ENCODE data around the gene GUCY2D. TPM values are rescaled to one million over a fixed set of nuclear protein-coding genes. Genes with fewer than 3 reads are reported as not detected.

GUCY2D gene
- total and polyA plus RNA-seq, 3 experiments from 2014 or later: 0.22 TPM; not detected in 2

DNA sequence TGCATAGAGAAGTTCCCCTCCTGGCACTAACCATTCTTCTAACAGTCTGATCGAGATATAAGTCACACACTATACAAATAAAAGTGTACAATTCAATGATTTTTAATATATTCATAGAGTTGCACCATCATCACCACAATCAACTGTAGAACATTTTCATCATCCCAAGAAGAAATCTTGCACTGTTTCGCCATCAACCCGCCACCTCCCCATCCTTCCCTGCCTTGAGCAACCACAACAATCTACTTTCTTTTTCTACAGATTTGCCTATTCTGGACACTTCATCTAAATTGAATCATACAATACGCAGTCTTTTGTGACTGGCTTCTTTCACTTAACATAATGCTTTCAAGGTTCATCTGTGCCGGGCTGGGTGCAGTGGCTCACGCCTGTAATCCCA is 33.0 kb upstream of the GUCY2D start:
- Mint-ChIP-seq H3K4me1 (no peaks in the 10 kb centered on the region), H3K9me3 (peaks cover 3 to 11% (median 6%) of the 10 kb centered on the region in 5 donors), H3K27me3 (peaks cover 12 to 25% of the 10 kb centered on the region in 2 donors), H3K36me3 (peaks cover 0 to 3% (median under 1%) of the 10 kb centered on the region in 3 donors), H3K27ac (no peak overlapping the region), H3K4me3 (no peak overlapping the region)
- ChIA-PET POLR2A (no interaction called here), CTCF (no interaction called here)
- Histone ChIP-seq H3K9me3 (ENCODE audit: low read length) (peaks cover under 1% of the 10 kb centered on the region), H3K36me3 (ENCODE audit: insufficient read depth, low read length) (no peaks in the 10 kb centered on the region), H3K27me3 (ENCODE audit: insufficient read depth, low read length, poor library complexity, severe bottlenecking) (no peaks in the 10 kb centered on the region), H3K4me1 (ENCODE audit: insufficient read depth, low read length) (no peaks in the 10 kb centered on the region), H3K4me3 (ENCODE audit: low read length) (no peak overlapping the region), H3K27ac (ENCODE audit: low read depth, low read length) (no peak overlapping the region)
- no peak for DNase-seq

GRCh38 chr17:7971651-7972050 is 30.8 kb upstream of the GUCY2D start:
- POLR2A ChIA-PET: no interaction called here

DNA sequence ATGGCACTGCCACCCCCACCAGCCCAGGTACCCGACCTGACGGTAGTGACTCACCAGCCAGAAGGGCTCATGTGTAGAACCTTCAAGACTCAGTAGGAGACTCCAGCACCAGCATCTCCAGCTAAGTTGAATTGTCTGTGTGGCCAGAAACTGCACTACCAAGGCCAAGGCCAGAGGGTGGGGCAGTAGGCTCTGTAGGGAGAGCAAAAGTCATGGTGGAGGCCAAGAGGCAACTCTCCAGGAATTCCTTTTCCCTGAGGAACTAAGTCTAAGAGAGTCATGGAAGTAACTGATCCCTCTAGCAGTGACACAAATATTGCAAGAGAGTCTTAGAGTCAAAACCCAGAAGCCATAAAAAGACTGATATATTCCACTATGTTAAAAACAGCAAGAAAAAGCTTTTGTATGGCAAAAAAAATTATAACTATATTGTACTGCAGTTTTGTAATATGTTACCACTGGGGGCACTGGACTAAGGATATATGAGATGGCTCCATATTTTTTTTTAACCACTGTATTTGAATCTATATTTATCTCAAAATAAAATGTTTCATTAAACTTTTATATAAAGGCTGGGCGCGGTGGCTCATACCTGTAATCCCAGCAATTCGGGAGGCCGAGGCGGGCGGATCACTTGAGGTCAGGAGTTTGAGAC is 30.2 kb upstream of the GUCY2D start:
- ChIA-PET CTCF (interaction anchor here (1.4 kb wide), 1 partner anchor 9 kb away, joined by 3 read pairs; no protein-coding TSS in a partner anchor), POLR2A (no interaction called here)
- Histone ChIP-seq H3K36me3 (ENCODE audit: insufficient read depth, low read length) (no peaks in the 10 kb centered on the region), H3K9me3 (ENCODE audit: low read length) (peaks cover 10% of the 10 kb centered on the region), H3K4me1 (ENCODE audit: insufficient read depth, low read length) (no peaks in the 10 kb centered on the region), H3K4me3 (ENCODE audit: low read length) (no peak overlapping the region), H3K27me3 (ENCODE audit: insufficient read depth, low read length, poor library complexity, severe bottlenecking) (no peaks in the 10 kb centered on the region), H3K27ac (ENCODE audit: low read depth, low read length) (no peak overlapping the region)
- Mint-ChIP-seq H3K27ac (no peak overlapping the region), H3K36me3 (peaks cover 2 to 14% (median 2%) of the 10 kb centered on the region in 3 donors), H3K9me3 (peaks cover 11 to 25% (median 23%) of the 10 kb centered on the region in 5 donors), H3K27me3 (peaks cover 16 to 42% of the 10 kb centered on the region in 2 donors), H3K4me3 (no peak overlapping the region), H3K4me1 (no peaks in the 10 kb centered on the region)
- DNase-seq: no peak

More at GRCh38 chr17:7971651-7972050, 30.8 kb upstream of the GUCY2D start:
- Mint-ChIP-seq H3K27me3 (peaks cover 16 to 36% of the 10 kb centered on the region in 2 donors), H3K27ac (no peak overlapping the region), H3K4me3 (no peak overlapping the region), H3K4me1 (no peaks in the 10 kb centered on the region), H3K36me3 (peaks cover 0 to 14% (median 2%) of the 10 kb centered on the region in 3 donors), H3K9me3 (peaks cover 11 to 25% (median 19%) of the 10 kb centered on the region in 5 donors)
- Histone ChIP-seq H3K4me3 (ENCODE audit: low read length) (no peak overlapping the region), H3K9me3 (ENCODE audit: low read length) (peaks cover 10% of the 10 kb centered on the region), H3K27ac (ENCODE audit: low read depth, low read length) (no peak overlapping the region), H3K36me3 (ENCODE audit: insufficient read depth, low read length) (no peaks in the 10 kb centered on the region), H3K4me1 (ENCODE audit: insufficient read depth, low read length) (no peaks in the 10 kb centered on the region), H3K27me3 (ENCODE audit: insufficient read depth, low read length, poor library complexity, severe bottlenecking) (no peaks in the 10 kb centered on the region)
- DNase-seq: no peak
- CTCF ChIA-PET: interaction anchor here (1.4 to 1.7 kb wide), 2 partner anchors 8 to 71 kb away, joined by 3 read pairs; no protein-coding TSS in a partner anchor

DNA sequence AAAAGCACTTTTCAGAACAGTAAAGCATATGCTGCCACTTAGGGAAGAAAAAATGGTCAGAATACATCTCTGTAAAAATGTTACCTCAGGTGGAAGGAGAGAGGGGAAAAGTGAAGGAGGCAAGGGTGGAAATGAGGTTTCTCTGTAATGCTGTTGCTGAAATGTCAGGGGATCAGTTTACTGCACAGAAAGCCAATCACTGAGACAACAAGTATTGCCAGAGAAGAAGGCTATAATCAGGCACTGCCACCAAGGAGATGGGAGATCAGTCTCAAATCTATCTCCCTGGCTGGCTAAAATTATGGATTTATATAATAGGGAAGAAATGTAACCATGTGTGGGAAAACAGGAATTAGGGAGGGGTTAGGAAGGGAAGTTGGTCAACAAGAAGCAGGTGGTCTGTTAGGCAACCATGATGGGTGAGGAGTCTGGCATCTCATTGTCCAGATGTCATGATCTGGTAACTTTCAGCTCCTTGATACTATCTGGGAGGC is 27.7 kb upstream of the GUCY2D start:
- Mint-ChIP-seq H3K4me1 (no peaks in the 10 kb centered on the region), H3K4me3 (peak overlapping the region in 1 of 7 donors; percentile 0), H3K36me3 (peaks cover 2 to 17% (median 2%) of the 10 kb centered on the region in 3 donors), H3K27me3 (peaks cover 16 to 41% of the 10 kb centered on the region in 2 donors), H3K27ac (no peak overlapping the region), H3K9me3 (peaks cover 11 to 30% (median 23%) of the 10 kb centered on the region in 5 donors)
- peaks cover 10% of the 10 kb centered on the region for H3K9me3 ChIP-seq (ENCODE audit: low read length)
- H3K4me1 ChIP-seq (ENCODE audit: insufficient read depth, low read length): no peaks in the 10 kb centered on the region
- DNase-seq: no peak
- ChIA-PET CTCF (no interaction called here), POLR2A (no interaction called here)
- no peak overlapping the region for H3K27ac ChIP-seq (ENCODE audit: low read depth, low read length)
- no peaks in the 10 kb centered on the region for H3K36me3 ChIP-seq (ENCODE audit: insufficient read depth, low read length)
- no peak overlapping the region for H3K4me3 ChIP-seq (ENCODE audit: low read length)
- no peaks in the 10 kb centered on the region for H3K27me3 ChIP-seq (ENCODE audit: insufficient read depth, low read length, poor library complexity, severe bottlenecking)

DNA sequence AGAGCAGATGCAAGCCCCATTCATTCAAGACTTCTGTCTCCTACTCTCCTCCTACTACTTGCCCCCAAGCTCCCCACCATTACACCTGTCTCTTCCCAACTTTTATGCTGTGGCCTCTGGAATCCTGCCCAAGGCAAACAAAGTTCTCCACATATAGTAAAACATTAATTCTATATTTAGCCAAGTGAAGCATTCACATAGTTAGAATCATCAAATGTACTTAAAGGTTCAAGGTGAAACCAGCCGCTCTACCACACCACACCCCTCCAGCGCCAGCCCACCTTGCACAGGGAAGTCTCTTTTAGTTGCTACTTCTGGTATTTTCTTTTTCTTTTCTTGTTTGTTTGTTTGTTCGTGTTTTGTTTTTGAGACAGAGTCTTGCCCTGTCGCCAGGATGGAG is 25.4 kb upstream of the GUCY2D start:
- no peak overlapping the region for H3K4me3 Mint-ChIP-seq
- Histone ChIP-seq H3K9me3 (ENCODE audit: low read length) (peaks cover 10% of the 10 kb centered on the region), H3K27ac (ENCODE audit: low read depth, low read length) (no peak overlapping the region), H3K4me1 (ENCODE audit: insufficient read depth, low read length) (no peaks in the 10 kb centered on the region), H3K36me3 (ENCODE audit: insufficient read depth, low read length) (no peaks in the 10 kb centered on the region), H3K4me3 (ENCODE audit: low read length) (no peak overlapping the region), H3K27me3 (ENCODE audit: insufficient read depth, low read length, poor library complexity, severe bottlenecking) (no peaks in the 10 kb centered on the region)
- CTCF ChIA-PET: no interaction called here
- H3K9me3 Mint-ChIP-seq: peaks cover 11 to 30% (median 23%) of the 10 kb centered on the region in 5 donors
- H3K36me3 Mint-ChIP-seq: peaks cover 2 to 17% (median 2%) of the 10 kb centered on the region in 3 donors
- H3K27me3 Mint-ChIP-seq: peaks cover 16 to 42% of the 10 kb centered on the region in 2 donors
- POLR2A ChIA-PET: no interaction called here
- no peaks in the 10 kb centered on the region for H3K4me1 Mint-ChIP-seq
- DNase-seq: no peak
- peak overlapping the region in 1 of 8 donors; percentile 90 for H3K27ac Mint-ChIP-seq

DNA sequence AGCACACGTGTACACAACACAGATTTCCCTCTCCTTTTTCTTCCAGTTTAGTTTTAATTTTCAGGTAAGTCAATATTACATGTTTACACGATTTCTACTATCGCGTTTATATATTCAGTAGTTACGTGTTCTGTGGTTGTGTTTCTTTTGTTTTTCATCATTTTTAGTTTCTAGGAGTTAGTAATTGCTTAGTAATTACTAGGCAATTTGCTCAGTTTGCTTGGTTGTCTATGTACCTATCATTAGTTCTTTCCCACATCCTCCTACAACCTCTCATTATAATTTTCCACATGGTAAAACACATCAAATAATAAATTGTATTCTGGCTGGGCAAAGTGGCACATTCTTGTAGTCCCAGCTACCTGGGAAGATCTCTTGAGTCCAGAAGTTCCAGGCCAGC is 24.6 kb upstream of the GUCY2D start:
- no peaks in the 10 kb centered on the region for H3K36me3 ChIP-seq (ENCODE audit: insufficient read depth, low read length)
- H3K27me3 ChIP-seq (ENCODE audit: insufficient read depth, low read length, poor library complexity, severe bottlenecking): no peaks in the 10 kb centered on the region
- no peak overlapping the region for H3K27ac Mint-ChIP-seq
- peaks cover 11 to 30% (median 23%) of the 10 kb centered on the region in 5 donors for H3K9me3 Mint-ChIP-seq
- H3K4me1 Mint-ChIP-seq: no peaks in the 10 kb centered on the region
- POLR2A ChIA-PET: no interaction called here
- no peak overlapping the region for H3K4me3 Mint-ChIP-seq
- no peak for DNase-seq
- no peak overlapping the region for H3K4me3 ChIP-seq (ENCODE audit: low read length)
- CTCF ChIA-PET: no interaction called here
- peaks cover 19 to 47% of the 10 kb centered on the region in 2 donors for H3K27me3 Mint-ChIP-seq
- no peak overlapping the region for H3K27ac ChIP-seq (ENCODE audit: low read depth, low read length)
- H3K4me1 ChIP-seq (ENCODE audit: insufficient read depth, low read length): no peaks in the 10 kb centered on the region
- peaks cover 10% of the 10 kb centered on the region for H3K9me3 ChIP-seq (ENCODE audit: low read length)
- H3K36me3 Mint-ChIP-seq: peaks cover 2 to 17% (median 2%) of the 10 kb centered on the region in 3 donors

- H3K27me3 Mint-ChIP-seq: peaks cover 10 to 45% of the 10 kb centered on the region in 2 donors
These were observed 20.2 kb upstream of the GUCY2D start for GRCh38 chr17:7982173-7982572.

GRCh38 chr17:7982666-7983065 is 19.7 kb upstream of the GUCY2D start:
- no peak overlapping the region for H3K27ac Mint-ChIP-seq
- H3K27me3 ChIP-seq (ENCODE audit: insufficient read depth, low read length, poor library complexity, severe bottlenecking): peaks cover 3% of the 10 kb centered on the region
- peaks cover 10 to 42% of the 10 kb centered on the region in 2 donors for H3K27me3 Mint-ChIP-seq
- H3K36me3 Mint-ChIP-seq: peaks cover 0 to 2% (median 0%) of the 10 kb centered on the region in 3 donors
- H3K9me3 Mint-ChIP-seq: peaks cover 0 to 4% (median 0%) of the 10 kb centered on the region in 5 donors
- no peak overlapping the region for H3K4me3 Mint-ChIP-seq
- H3K4me3 ChIP-seq (ENCODE audit: low read length): no peak overlapping the region
- ChIA-PET POLR2A (no interaction called here), CTCF (interaction anchor here (0.7 to 1.2 kb wide), 3 partner anchors 118 to 167 kb away, joined by 3 to 6 read pairs (median 4); no protein-coding TSS in a partner anchor)
- no peaks in the 10 kb centered on the region for H3K9me3 ChIP-seq (ENCODE audit: low read length)
- no peaks in the 10 kb centered on the region for H3K36me3 ChIP-seq (ENCODE audit: insufficient read depth, low read length)
- no peaks in the 10 kb centered on the region for H3K4me1 Mint-ChIP-seq
- DNase-seq: no peak
- no peaks in the 10 kb centered on the region for H3K4me1 ChIP-seq (ENCODE audit: insufficient read depth, low read length)
- H3K27ac ChIP-seq (ENCODE audit: low read depth, low read length): no peak overlapping the region

More at GRCh38 chr17:7982173-7982572, 20.2 kb upstream of the GUCY2D start:
- Histone ChIP-seq H3K4me1 (ENCODE audit: insufficient read depth, low read length) (no peaks in the 10 kb centered on the region), H3K36me3 (ENCODE audit: insufficient read depth, low read length) (no peaks in the 10 kb centered on the region), H3K4me3 (ENCODE audit: low read length) (no peak overlapping the region), H3K9me3 (ENCODE audit: low read length) (no peaks in the 10 kb centered on the region), H3K27me3 (ENCODE audit: insufficient read depth, low read length, poor library complexity, severe bottlenecking) (peaks cover 3% of the 10 kb centered on the region), H3K27ac (ENCODE audit: low read depth, low read length) (no peak overlapping the region)
- Mint-ChIP-seq H3K4me3 (no peak overlapping the region), H3K9me3 (peaks cover 0 to 6% (median 0%) of the 10 kb centered on the region in 5 donors), H3K36me3 (peaks cover 0 to 3% (median 0%) of the 10 kb centered on the region in 3 donors), H3K4me1 (no peaks in the 10 kb centered on the region), H3K27ac (no peak overlapping the region)
- DNase-seq: no peak
- CTCF ChIA-PET: interaction anchor here (0.7 to 1.2 kb wide), 3 partner anchors 118 to 166 kb away, joined by 3 to 6 read pairs (median 4); no protein-coding TSS in a partner anchor
- POLR2A ChIA-PET: no interaction called here

All from CD8-positive, alpha-beta memory T cell (primary cell).